Skin epidermis (tissue), 12 donors: ENCODE data around the gene PRR11.
"Not testable (repeated sequence)": the region's sequence is repeated elsewhere in the genome, so short reads cannot be mapped to it uniquely, and the experiment has no call there.

ENCODE experiments used
- H3K27ac ChIP-seq, 21 experiments: fragments of 200-600 bp; sonication (generic) in 11 of 21; one replicate each; pipeline ENCODE4 v1.5.0; 2020; ENCODE audit warnings: mild to moderate bottlenecking in 3 of 21, inconsistent platforms in 2 of 21, moderate library complexity in 2 of 21
- H3K4me3 ChIP-seq, 7 experiments: fragments of 200-600 bp; sonication (generic) in 2 of 7; one replicate each; pipeline ENCODE4 v1.5.0; 2020; ENCODE audit warnings: inconsistent platforms in 2 of 7, mild to moderate bottlenecking in 2 of 7, moderate library complexity in 1 of 7

PRR11 gene

DNA sequence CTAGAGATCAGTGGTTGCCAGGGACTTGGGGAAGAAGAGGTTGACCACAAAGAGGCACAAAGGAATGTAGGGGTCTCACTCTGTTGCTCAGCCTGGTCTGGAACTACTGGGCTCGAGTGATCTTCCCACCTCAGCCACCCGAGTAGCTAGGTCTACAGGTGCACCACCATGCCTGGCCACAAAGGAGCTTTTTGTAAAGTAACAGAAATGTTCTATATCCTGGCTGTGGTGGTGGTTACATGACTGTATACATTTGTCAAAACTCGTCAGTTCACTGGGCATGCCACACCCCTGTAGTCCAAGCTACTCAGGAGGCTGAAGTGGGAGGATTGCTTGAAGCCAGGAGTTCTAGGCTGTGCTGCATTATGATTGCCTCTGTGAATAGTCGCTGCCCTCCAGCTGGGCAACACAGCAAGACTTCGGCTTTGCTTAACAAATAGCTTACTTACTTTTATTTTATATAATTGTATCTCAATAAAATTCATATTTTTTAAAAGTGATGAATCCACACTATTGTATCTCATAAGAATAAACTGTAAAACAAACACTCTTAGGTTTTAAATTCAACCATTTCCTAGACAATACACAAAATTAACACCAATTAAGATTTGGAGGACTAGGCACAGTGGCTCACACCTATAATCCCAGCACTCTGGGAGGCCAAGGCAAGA, 5.6 kb upstream of the PRR11 start:
- H3K4me3 ChIP-seq, result no peak overlapping the region
- peak overlapping the region in 2 of 21 experiments; percentile 5 to 27 for H3K27ac ChIP-seq

DNA sequence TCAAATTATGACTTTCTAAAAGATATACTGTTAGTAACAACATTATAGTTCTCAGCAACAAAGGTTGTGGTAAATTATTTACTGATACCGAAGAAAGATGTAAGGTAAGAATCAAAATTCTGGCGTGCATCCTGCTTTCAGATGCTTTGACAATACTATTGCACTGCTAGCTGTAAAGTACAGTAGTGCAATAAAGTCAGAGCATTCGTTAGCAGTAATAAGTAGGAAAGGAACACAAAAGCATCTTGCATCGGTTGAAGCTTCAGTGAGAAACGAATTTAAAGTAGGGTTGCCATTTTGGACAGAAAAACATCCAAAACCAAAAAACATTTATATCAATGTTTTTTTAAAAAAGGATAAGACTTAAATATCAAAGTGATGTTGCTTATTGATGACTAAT, 4.5 kb upstream of the PRR11 start:
- Histone ChIP-seq H3K27ac (peak overlapping the region in 2 of 21 experiments; percentile 5 to 27), H3K4me3 (no peak overlapping the region)

DNA sequence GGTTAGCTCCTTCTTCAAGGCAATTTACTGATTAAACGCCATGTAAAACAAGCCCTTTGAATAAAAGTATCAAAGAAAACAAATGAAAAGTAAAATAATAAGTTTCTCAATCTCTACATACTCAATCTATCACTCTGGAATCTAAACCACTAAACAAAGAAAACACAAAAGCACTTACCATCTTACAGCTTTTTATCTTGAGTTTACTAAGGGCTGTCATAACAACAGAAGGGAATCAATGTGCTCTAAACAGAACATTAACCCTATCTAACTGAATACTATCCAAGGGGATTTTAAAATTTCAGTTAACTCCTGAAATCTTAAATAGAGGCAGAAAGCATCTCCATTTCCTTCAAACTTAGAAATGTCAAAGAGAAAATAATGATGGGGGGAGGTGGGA, 4.0 kb upstream of the PRR11 start:
- H3K4me3 ChIP-seq, result no peak overlapping the region

DNA sequence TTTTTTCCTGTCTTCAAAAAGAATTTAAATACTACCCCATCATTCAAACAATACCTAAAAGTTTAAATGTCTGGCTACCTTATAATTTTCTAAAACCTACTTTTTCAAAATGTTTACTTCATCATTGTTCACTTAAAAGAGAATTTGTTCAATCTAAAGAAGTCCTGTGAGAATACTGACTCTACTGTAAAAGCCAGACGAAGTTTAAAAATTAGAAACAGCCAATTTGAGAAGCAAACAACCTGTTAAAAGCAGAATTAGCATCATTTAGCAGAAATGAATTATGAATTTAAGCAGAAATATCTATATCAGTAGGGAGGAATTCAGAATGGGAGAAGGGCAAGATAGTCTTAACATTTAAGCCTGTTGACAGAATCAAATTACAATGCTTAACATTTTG, 2.6 kb upstream of the PRR11 start:
- Histone ChIP-seq H3K27ac (peak overlapping the region in 1 of 21 experiments; percentile 86), H3K4me3 (peak overlapping the region in 1 of 7 experiments; percentile 56)

More for the DNA sequence above, 4.0 kb upstream of the PRR11 start:
- H3K27ac ChIP-seq, result peak overlapping the region in 1 of 21 experiments; percentile 39

DNA sequence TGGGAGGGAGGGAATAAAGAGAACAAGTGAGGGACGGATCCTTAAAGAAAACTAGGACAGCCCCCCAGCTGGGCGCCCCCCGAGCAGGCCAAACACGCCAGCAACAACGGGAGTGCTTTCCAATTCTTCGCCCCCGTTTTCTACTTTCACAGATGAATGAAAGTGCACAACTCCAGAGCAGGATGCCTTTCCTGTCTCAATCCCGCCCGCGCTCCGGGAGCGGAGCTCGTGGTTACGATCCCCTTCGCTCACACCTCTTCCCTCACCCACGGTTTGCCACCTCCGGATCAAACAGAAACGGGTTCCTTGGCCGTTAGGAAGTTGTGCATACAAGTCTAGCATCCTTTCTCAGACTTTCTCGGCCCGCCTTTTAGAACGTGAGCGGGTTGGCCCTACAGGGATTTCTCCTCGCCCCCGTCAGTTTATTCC, 1.2 kb upstream of the PRR11 start:
- Histone ChIP-seq H3K27ac (peak overlapping the region; percentile 27 to 89 (median 82)), H3K4me3 (peak overlapping the region; percentile 45 to 94 (median 58))

DNA sequence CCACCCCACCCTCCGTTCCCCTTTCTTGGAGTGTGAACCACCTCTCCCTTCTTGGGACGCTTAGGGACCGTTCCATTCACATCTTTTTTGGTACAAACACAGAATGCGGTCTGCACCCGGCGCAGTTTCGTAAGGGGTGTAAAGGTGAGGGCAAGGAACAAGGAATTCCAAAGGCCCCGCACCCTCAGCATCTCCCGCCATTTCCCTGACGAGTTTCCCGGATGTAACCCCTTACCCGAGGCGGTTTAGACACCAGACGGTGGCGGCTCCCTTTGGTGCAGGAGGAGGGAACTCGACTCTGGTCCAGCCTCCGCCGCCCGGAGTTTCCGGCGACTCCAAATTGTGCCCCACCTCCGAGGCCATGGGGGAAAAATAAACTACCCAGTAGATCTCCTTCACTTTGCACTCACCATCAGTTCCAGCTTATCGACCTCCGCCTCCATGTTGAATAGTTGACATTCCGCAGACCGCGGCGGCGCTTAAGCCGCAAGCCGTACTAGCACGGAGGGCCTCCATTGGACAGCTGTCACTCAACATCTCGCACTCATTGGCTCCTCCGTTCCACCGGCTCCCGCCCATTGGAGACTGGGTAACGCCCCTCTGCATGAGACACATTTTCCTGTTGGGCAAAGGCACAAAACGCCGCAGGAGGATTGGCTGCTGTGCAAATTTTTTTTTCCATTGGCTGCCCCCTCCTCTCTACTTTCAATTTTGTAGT, 666 bp upstream of the PRR11 start, which contains the start of gene SKA2:
SKA2 (minus strand) TSS at position 466 of the 718 bp plus-strand sequence; CDS start at position 443, 23 bp downstream.
- Histone ChIP-seq H3K27ac (peak within 1 kb of the TSS; percentile 27 to 89 (median 82)), H3K4me3 (peak within 1 kb of the TSS; percentile 45 to 94 (median 58))

DNA sequence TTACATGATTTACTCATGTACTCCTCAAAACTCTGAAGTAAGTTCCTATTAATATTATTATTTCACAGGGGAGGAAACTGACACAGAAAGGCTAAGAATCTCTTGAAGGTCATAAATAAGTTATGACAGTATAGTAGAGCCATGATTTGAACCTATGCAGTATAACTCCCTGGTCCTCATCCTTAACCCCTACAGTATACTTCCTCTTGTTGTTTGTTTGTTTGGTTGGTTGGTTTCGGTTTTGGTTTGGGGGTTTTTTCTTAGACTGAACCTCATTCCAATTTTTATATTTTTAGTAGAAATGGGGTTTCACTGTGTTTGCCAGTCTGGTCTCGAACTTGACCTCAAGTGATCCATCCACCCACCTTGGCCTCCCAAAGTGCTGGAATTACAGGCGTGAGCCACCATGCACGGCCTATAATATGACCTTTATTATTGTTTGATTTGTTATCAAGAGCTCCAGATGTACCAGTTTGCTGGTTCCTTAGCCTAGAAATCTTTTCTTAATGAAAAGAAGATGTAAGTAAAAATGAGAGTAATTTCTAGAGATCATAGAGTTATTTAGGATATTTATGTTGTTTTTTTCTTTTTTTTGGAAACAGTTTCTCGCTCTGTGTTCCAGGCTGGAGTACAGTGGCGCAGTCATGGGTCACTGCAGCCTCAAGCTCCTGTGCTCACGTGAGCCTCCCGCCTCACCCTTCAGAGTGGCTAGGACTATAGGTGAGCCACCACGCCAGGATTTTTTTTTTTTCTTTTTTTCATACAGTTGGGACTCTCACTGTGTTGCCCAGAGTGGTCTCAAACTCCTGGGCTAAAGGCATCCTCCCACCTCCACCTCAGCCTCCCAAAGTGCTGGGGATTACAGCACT, 4.8 kb downstream of the PRR11 start:
- Histone ChIP-seq H3K27ac (peak overlapping the region in 6 of 21 experiments; percentile 37 to 81 (median 64)), H3K4me3 (no peak overlapping the region)

DNA sequence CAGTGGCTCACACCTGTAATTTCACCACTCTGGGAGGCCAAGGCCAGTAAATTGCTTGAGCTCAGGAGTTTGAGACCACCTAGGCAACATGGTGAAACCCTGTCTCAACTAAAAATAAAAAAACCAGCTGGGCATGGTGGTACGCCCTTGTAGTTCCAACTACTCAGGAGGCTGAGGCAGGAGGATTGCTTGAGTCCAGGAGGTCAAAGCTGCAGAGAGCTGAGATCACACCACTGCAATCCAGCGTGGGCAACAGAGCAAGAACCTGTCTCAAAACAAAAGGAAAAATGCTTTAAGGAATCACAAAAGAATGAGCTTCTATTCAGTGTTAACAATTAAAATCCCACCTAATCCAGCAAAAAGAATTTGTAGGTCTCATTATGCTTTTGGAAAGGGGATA, 5.9 kb downstream of the PRR11 start:
- Histone ChIP-seq H3K4me3 (no peak overlapping the region), H3K27ac (no peak overlapping the region)

DNA sequence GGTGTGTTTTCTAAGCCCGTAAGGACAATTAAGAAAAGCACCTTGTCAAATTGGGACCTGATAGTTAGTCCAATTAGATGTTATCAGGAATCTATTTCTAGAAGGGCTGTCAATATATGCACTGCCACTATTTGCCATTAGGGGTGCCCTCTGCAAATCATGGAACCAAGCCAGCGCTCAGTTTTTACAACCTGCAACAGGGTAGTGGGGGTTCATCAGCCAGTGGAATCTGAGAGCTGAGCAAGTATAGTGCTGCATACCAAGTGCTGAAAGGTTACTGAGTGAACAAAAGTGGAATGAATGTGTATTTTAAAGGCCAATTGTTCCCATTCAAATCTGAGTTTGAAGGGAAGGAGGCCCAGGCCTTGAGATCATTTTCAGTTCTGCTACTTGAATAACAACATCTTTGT, 10.4 kb downstream of the PRR11 start:
- H3K4me3 ChIP-seq, result no peak overlapping the region
- H3K27ac ChIP-seq, result peak overlapping the region in 1 of 21 experiments; percentile 50

DNA sequence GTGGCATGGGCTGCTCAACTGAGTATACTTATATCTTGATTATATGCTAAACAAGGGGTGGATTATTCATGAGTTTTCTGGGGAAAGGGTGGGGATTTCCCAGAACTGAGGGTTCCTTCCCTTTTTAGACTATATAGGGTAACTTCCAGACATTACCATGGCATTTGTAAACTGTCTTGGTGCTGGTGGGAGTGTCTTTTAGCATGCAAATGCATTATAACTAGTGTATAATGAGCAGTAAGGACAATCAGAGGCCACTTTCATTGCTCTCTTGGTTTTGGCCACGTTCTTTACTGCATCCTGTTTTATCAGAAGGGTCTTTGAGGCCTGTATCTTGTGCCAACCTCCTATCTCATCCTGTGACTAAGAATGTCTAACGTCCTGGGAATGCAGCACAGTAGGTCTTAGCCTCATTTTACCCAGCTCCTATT, 12.0 kb downstream of the PRR11 start:
- H3K27ac ChIP-seq, result no peak overlapping the region
- H3K4me3 ChIP-seq, result no peak overlapping the region

DNA sequence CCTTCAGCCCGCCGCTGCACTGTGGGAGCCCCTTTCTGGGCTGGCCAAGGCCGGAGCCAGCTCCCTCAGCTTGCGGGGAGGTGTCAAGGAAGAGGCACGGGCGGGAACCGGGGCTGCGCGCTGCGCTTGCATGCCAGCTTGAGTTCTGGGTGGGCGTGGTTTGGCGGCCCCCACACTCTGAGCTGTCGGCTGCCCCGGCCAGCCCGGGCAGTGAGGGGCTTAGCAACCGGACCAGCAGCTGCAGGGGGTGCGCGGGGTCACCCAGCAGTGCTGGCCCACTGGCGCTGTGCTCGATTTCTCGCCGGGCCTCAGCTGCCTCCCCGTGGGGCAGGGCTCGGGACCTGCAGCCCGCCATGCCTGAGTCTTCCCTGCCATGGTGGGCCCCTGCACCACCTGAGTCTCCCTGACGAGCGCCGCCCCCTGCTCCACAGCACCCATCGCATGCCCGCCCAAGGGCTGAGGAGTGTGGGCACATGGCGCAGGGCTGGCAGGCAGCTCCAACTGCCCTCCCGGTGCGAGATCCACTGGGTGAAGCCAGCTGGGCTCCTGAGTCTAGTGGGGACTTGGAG, 17.0 kb downstream of the PRR11 start:
- H3K27ac ChIP-seq, result no peak overlapping the region
- H3K4me3 ChIP-seq, result no peak overlapping the region

DNA sequence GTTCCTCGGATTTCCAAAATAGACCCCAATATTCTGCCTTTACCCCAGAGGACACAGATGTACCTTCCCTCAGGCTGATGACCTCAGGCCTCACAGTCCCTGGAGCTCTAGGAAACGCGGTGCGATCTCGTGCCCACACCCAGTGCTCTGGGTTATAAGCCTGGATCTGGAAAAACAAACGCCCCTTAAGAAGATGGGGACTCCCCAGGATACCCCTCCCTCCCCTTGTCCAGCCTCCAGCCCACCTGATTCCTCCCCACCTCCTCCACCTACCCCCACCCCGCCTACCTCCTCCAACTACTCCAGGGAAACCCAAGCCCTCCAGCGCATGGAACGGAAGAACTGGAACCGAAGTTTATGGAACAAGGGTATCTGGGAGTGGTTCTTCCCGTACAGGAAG, 19.1 kb downstream of the PRR11 start:
- Histone ChIP-seq H3K4me3 (no peak overlapping the region), H3K27ac (no peak overlapping the region)

DNA sequence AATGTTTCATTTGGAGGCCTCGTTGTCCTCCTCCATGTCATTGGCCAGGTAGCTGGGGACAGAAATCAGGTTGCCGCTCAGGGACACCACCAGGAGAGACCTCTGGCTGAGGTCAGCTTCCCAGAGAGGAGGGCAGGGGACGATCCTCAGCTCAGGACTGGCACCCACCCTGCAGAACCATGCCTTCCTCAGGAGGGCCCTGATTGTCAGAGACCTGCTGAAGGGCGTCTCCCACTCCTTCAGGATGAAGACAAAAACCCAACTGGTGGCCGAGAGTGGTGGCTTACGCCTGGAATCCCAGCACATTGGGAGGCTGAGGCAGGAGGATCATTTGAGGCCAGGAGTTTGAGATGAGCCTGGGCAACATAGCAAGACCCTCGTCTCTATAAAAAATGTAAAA, 19.5 kb downstream of the PRR11 start:
- Histone ChIP-seq H3K27ac (no peak overlapping the region), H3K4me3 (no peak overlapping the region)

DNA sequence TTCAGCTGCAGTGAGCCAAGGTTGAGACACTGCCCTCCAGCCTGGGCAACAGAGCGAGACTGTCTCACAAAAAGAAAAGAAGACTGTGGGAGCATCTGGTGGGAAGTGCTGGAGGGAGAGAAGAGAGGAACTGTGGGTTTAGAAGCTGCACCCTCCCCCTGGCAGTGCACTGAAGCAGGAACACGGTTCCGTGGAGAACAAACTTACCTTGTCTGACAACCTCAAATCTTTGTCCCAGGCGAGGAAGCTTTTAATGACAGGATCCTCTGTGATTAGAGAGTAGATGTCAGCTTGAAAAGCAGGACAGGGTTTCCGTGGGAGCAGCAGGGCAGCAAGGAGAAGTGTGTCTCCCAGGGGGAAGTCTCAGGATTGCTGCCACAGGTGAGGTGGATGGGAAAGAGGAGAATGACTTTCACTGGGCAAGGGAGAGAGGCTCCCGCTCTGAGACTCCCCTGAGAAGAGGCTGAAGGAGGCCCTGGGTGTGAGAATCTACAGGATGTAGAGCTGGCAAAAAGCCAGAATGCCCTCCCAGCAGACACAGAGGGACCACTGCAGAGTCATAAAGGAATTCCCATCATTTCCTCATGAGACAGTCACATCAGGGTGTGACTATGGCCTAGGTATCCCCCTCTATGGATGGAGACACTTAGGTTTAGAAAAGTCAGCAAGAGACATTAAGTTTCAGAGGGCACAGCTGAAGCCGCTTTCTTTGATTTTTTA, 22.9 kb downstream of the PRR11 start:
- Histone ChIP-seq H3K4me3 (no peak overlapping the region), H3K27ac (no peak overlapping the region)

DNA sequence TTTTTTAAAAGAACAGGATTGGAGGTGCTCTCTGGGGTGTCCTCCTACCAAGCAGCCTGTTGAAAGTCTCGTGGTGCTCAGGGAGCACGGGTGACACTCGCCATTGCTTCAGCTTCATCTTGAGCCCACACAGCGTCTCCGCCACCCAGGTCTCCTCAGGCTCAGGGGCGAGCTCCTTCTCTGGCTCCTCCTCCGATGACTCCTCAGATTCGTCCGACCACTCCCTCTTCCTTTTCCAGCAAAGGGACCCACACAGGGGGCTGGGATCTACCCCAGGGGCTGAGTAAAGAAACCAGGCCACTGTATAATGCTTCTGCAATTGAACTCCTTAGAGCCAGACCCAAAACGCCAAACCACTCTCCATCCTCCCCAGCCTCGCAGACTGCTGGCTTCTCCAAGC, 24.1 kb downstream of the PRR11 start:
- H3K27ac ChIP-seq, H3K4me3 ChIP-seq: not testable (repeated sequence)

DNA sequence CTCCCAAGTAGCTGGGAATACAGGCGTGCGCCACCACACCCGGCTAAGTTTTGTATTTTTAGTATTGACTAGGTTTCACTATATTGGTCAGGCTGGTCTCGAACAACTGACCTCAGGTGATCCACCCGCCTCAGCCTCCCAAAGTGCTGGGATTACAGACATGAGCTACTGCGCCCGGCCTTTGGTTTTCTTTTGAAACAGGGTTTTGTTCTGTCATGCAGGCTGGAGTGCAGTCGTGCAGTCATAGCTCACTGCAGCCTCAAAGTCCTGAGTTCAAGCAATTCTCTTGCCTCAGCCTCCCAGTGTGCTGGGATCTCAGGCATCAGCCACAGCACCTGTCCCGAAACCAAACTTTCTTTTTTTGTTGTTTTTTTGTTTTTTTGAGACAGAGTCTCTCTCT, 25.1 kb downstream of the PRR11 start:
- no peak overlapping the region for H3K4me3 ChIP-seq
- no peak overlapping the region for H3K27ac ChIP-seq

DNA sequence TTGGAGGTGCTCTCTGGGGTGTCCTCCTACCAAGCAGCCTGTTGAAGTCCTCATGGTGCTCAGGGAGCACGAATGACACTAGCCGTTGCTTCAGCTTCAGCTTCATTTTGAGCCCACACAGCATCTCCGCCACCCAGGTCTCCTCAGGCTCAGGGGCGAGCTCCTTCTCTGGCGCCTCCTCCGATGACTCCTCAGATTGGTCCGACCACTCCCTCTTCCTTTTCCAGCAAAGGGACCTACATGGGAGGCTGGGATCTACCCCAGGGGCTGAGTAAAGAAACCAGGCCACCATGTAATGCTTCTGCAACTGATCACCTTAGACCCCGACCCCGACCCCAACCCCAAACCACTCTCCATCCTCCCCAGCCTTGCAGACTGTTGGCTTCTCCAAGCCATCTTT, 25.9 kb downstream of the PRR11 start:
- no peak overlapping the region for H3K27ac ChIP-seq
- H3K4me3 ChIP-seq, result no peak overlapping the region

DNA sequence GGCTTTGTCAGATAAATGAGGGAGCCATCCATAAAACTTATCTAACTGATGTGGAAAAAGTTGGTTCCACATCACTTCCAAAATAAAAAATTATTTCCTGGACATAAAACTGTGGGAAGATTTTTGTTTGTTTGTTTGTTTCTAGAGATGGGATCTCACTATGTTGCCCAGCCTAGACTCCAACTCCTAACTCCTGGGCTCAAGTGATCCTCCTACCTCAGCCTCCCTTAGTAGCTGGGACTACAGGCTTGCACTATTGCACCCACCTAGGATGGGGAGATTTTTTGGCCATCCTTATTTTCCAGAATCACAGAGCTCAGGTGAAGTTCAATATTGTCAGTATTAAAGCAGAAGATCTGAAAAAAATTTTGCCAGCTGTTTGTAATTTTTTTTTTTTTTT, 30.5 kb downstream of the PRR11 start:
- Histone ChIP-seq H3K4me3 (no peak overlapping the region), H3K27ac (no peak overlapping the region)

DNA sequence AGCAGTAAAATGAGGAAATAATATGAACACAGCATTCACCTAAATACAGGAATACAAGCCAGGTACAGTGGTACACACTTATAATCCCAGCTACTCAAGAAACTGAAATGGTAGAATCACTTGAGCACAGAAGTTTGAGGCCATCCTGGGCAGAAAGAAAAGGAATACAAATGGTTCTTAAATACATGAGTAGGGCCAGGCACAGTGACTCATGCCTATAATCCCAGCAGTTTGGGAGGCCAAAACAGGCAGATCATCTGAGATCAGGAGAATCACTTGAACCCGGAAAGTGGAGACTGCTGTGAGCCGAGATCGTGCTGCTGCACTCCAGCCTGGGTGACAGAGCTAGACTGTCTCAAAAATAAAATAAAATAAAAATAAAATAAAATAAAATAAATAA, 31.3 kb downstream of the PRR11 start:
- Histone ChIP-seq H3K4me3 (no peak overlapping the region), H3K27ac (no peak overlapping the region)
